Stimulated activated CD4-positive, alpha-beta T cell treated with anti-CD3 and anti-CD28 coated beads, Interleukin-1b, Interleukin-23, amount 100 ng/mL, for 4 hours (primary cell): ENCODE measurements around the gene ADPRHL1.

Source experiments
- DNase-seq, 2 donors: peaks; one replicate each; pipeline ENCODE4 v3.0.0-alpha.2; 2020; ENCODE audit warnings: low read depth in 2 of 2

The ADPRHL1 gene

GRCh38 chr13:113350065-113350937, 103.0 kb downstream of the ADPRHL1 start:
- no peak for DNase-seq
